ENCODE measurements around the gene STAT1. TPM values are rescaled to one million over a fixed set of nuclear protein-coding genes. Genes with fewer than 3 reads are reported as not detected.
"Not testable (repeated sequence)": the region's sequence is repeated elsewhere in the genome, so short reads cannot be mapped to it uniquely, and the experiment has no call there.

The STAT1 gene
- total RNA-seq, 1 donor from 2014 or later, result 140 TPM

DNA sequence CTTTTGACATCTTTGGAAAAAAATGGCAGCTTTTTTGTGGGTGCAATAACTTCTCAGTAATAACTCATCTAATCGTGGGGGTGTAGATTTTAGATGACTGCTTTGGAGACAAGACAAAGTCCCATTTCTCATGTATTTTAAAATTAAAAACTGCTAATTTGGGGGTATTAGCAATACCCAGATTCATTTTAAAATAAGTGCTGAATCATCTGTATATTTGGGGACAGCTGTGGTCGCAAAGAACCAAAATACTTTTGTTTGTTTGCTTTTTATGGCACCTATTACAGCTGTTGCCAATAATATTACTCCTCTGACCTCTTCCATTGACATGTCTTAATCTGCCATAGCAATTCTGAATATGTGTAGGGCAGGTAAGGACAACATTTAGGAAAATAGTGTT is 45.4 kb downstream of the STAT1 start:
- Mint-ChIP-seq H3K27me3 (ENCODE audit: low read depth) (no peaks in the 10 kb centered on the region), H3K36me3 (ENCODE audit: low read depth) (peaks cover 42% of the 10 kb centered on the region)

DNA sequence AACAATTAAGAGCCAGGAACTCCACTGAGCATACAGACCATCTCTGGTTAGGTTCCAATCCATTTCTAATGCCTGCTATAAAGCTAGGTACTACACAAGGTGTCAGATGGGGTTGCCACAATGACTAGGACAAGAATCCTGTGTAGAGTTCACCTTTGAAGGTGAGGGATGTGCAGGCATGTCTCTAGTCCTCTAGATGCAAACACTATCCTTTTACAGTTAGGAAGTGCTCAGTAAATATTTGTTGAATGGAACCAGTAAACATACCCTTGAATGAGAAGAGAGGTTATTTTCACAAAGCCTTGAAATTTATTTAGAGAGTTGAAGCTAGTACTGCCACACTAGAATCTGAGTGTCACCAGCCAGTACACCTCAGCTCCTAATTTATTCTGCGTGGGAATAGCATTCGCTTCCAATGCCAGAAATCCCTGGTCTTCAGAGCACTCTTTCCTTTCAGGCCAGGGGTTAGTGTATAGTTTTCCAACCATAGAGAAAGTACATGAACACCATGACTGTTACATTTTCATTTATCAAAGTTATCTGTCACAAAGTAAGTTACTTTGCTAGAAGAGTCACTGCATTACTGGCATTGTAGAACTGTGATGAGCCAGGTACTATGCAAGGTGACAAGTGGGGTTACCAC is 48.3 kb downstream of the STAT1 start:
- TF ChIP-seq, protein P1, sequence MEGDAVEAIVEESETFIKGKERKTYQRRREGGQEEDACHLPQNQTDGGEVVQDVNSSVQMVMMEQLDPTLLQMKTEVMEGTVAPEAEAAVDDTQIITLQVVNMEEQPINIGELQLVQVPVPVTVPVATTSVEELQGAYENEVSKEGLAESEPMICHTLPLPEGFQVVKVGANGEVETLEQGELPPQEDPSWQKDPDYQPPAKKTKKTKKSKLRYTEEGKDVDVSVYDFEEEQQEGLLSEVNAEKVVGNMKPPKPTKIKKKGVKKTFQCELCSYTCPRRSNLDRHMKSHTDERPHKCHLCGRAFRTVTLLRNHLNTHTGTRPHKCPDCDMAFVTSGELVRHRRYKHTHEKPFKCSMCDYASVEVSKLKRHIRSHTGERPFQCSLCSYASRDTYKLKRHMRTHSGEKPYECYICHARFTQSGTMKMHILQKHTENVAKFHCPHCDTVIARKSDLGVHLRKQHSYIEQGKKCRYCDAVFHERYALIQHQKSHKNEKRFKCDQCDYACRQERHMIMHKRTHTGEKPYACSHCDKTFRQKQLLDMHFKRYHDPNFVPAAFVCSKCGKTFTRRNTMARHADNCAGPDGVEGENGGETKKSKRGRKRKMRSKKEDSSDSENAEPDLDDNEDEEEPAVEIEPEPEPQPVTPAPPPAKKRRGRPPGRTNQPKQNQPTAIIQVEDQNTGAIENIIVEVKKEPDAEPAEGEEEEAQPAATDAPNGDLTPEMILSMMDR (IDR thresholded peaks at IDR 0.05), result no peak
- no peaks in the 10 kb centered on the region for H3K9me3 Mint-ChIP-seq (ENCODE audit: low read depth)
- no peak for DNase-seq (ENCODE audit: low spot score)
- H3K27ac Mint-ChIP-seq (ENCODE audit: unreplicated experiment), result no peak overlapping the region
- no peak overlapping the region for H3K4me3 Mint-ChIP-seq (ENCODE audit: unreplicated experiment)
- no peaks in the 10 kb centered on the region for H3K27me3 Mint-ChIP-seq (ENCODE audit: low read depth)
- H3K4me1 Mint-ChIP-seq (ENCODE audit: low read depth), result peaks cover 9% of the 10 kb centered on the region
- H3K36me3 Mint-ChIP-seq (ENCODE audit: low read depth), result peaks cover 32% of the 10 kb centered on the region

More for the DNA sequence above, 45.4 kb downstream of the STAT1 start:
- Mint-ChIP-seq H3K27ac (ENCODE audit: unreplicated experiment) (peak overlapping the region; percentile 47), H3K4me1 (ENCODE audit: low read depth) (no peaks in the 10 kb centered on the region), H3K9me3 (ENCODE audit: low read depth) (no peaks in the 10 kb centered on the region), H3K4me3 (ENCODE audit: unreplicated experiment) (no peak overlapping the region)
- DNase-seq (ENCODE audit: low spot score), result no peak
- TF ChIP-seq, protein P1 (IDR thresholded peaks at IDR 0.05), result no peak

DNA sequence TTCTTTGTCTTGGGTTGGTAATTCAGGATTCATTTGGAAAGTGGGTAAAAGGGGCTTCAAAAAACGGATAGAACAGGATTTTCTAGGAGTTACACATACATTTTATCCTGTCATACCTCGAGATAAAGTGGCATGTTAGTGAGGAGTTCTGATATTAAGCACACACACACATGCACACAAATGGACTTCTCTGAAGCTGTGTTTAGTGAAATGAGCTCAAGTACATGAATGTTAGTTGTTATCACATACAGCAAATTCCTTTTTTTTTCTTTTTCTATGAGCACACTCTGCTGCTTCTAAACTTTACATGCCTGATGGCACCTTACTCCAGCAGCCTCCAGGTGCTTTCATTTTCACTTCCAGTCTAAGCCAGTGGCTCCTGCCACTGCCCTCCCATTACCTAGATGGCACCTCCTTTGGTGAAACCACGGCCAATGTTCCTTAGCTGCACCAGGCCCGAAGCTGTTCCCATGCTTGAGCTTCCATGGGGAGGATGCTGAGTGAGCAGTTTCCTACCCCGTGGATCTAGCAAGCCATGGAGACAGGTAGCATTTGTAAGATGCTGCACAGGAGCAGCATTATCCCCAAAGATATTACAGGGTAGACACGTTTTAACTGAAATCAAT is 49.7 kb downstream of the STAT1 start:
- Mint-ChIP-seq H3K36me3 (ENCODE audit: low read depth) (peaks cover 25% of the 10 kb centered on the region), H3K4me1 (ENCODE audit: low read depth) (peaks cover 19% of the 10 kb centered on the region), H3K27me3 (ENCODE audit: low read depth) (no peaks in the 10 kb centered on the region), H3K9me3 (ENCODE audit: low read depth) (no peaks in the 10 kb centered on the region), H3K4me3 (ENCODE audit: unreplicated experiment) (no peak overlapping the region), H3K27ac (ENCODE audit: unreplicated experiment) (peak overlapping the region; percentile 5)
- TF ChIP-seq, protein P1 (IDR thresholded peaks at IDR 0.05), result no peak
- no peak for DNase-seq (ENCODE audit: low spot score)

DNA sequence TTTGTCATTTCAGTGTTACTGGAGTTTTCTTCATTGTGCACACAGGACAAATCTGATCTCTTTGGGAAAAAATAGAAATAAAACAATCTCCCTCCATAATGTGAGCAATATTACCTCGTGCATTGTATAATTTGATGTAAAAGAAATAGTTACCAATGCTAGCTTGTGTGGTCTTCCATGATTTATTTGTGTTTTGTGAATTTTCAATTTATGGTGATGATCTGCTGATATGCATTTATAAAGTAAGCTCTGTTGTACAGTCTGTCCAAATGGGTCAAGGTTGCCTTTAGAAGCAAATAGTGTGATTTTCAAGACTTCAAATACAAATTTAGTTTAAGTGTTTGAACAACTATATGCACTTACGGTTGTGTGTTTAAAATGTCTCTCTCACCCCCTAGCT is 50.9 kb downstream of the STAT1 start:
- Mint-ChIP-seq H3K36me3 (ENCODE audit: low read depth) (peaks cover 26% of the 10 kb centered on the region), H3K4me3 (ENCODE audit: unreplicated experiment) (no peak overlapping the region), H3K27ac (ENCODE audit: unreplicated experiment) (peak overlapping the region; percentile 13), H3K9me3 (ENCODE audit: low read depth) (no peaks in the 10 kb centered on the region), H3K4me1 (ENCODE audit: low read depth) (peaks cover 28% of the 10 kb centered on the region), H3K27me3 (ENCODE audit: low read depth) (no peaks in the 10 kb centered on the region)
- TF ChIP-seq, protein P1 (IDR thresholded peaks at IDR 0.05), result no peak
- no peak for DNase-seq (ENCODE audit: low spot score)

DNA sequence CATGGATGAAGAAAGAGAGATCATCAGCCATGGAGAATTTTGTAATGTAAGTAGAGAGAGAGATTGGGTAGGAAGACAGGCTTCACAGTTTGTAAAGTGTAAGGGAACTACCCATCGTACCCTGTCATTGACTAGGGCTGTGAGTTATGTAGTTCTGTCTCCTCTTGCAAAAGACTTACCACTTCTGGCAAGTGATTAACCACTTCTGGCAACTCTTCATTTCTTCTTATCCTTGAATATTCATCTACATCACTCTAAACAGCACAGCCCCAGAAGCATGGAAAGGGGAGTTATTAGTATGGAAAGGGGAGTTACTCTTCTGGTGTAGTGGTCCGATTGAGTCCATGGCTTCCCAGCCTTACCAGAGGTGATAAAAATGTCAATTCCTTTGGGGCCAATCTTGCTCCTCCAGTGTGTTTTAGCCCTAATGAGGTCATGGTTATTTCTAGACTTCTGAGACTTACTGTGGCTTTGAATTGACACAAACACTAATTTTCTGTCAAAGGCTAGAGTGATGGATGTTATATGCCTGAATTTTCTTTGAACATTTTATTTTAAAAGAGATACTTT is 52.0 kb downstream of the STAT1 start:
- Mint-ChIP-seq H3K4me1 (ENCODE audit: low read depth) (peaks cover 28% of the 10 kb centered on the region), H3K27ac (ENCODE audit: unreplicated experiment) (peak overlapping the region; percentile 49), H3K27me3 (ENCODE audit: low read depth) (no peaks in the 10 kb centered on the region), H3K4me3 (ENCODE audit: unreplicated experiment) (no peak overlapping the region), H3K9me3 (ENCODE audit: low read depth) (no peaks in the 10 kb centered on the region), H3K36me3 (ENCODE audit: low read depth) (peaks cover 23% of the 10 kb centered on the region)
- DNase-seq (ENCODE audit: low spot score), result no peak
- TF ChIP-seq, protein P1 (IDR thresholded peaks at IDR 0.05), result no peak

DNA sequence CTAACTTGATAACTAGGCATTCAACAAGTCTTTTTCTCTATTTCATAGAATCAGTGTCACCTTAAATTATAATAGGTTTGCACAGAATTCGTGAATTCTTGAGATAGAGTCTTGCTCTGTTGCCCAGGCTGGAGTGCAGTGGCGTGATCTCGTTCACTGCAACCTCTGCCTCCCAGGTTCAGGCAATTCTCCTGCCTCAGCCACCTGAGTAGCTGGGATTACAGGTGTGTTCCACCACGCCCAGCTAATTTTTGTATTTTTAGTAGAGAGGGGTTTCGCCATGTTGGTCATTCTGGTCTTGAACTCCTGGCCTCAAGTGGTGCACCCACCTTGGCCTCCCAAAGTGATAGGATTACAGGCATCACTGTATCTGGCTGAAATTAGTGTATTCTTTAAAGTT is 52.9 kb downstream of the STAT1 start:
- peaks cover 28% of the 10 kb centered on the region for H3K4me1 Mint-ChIP-seq (ENCODE audit: low read depth)
- not testable (repeated sequence) for H3K9me3 Mint-ChIP-seq (ENCODE audit: low read depth); H3K4me3 Mint-ChIP-seq (ENCODE audit: unreplicated experiment); H3K27me3 Mint-ChIP-seq (ENCODE audit: low read depth); DNase-seq (ENCODE audit: low spot score)
- peak overlapping the region; percentile 34 for H3K27ac Mint-ChIP-seq (ENCODE audit: unreplicated experiment)
- H3K36me3 Mint-ChIP-seq (ENCODE audit: low read depth), result peaks cover 29% of the 10 kb centered on the region

All from chondrocyte (in vitro differentiated cells).